ENCODE measurements around the gene C19orf73. TPM values are rescaled to one million over a fixed set of nuclear protein-coding genes. Genes with fewer than 3 reads are reported as not detected.
A peak's percentile ranks its signal among the peaks of the same experiment; 100 is the strongest.

Gene C19orf73, protein sequence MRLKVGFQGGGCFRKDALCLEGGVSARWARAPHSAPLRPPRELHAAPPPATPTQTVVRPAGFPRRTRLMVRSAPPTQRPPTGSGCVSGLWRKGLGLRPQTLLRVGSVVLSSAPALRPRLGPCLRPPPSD
- total RNA-seq (2014; rRNA removed; shearing (Covaris generic)): 1.6 and 2.1 TPM in 2 replicates
- 2.4 and 3.2 TPM in 2 replicates for polyA plus RNA-seq (2015; cell fraction: cytosol; rRNA removed)
- 2.0 and 5.0 TPM in 2 replicates for polyA plus RNA-seq (2015; cell fraction: nucleus; rRNA removed)

DNA sequence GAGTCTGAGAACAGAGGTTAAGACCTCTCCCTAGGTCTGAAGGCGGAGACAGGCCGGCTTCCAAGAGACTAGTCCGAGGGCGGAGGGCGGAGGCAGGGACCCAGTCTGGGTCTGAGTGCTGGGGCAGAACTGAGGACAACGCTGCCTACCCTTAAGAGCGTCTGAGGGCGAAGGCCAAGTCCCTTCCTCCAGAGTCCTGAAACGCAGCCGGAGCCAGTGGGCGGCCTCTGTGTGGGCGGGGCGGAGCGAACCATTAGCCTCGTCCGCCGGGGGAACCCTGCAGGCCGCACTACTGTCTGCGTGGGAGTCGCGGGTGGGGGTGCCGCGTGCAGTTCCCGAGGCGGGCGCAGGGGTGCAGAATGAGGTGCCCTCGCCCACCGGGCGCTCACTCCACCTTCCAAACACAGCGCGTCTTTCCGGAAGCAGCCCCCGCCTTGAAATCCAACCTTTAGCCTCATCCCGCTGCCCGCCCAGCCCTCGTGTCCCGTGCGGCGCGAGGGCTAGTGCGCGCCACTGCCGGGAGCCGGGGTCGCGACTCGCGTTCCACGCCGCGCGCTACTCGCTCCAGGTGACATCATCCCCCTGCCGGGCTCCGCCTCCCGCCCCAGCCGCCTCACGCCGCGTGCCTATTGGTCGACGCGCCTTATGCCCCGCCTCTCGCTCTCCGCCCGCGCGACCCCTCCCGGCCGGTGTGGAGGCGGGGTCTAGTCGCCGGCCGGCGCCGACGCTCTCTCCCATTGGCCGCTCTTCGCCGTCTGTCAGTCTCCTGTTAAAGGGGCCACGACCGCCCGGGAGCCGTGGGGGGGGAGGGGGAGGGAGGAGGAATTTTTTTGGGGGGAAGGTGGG is at the start of gene C19orf73:
Gene C19orf73, minus strand, starts transcription at position 579 of the 846 bp plus-strand sequence. Its CDS starts 121 bp downstream, at position 458.
- DNase-seq (ENCODE audit: low read depth): peak; percentile 91

DNA sequence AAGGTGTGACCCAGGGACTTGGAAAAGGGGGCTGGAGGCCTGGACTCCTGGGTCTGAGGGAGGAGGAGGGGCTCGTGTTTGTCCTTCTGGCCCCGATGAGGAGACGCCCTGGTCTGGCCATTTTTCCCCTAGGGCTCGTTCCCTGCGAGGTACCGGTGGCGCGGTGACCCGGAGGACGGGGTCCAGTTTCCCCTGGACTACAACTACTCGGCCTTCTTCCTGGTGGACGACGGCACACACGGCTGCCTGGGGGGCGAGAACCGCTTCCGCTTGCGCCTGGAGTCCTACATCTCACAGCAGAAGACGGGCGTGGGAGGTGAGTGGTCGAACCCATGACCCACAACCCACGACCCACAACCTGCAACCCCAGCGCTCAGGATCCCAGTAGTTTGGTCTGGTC is 49.5 kb upstream of the C19orf73 start:
- DNase-seq (ENCODE audit: low read depth): no peak

DNA sequence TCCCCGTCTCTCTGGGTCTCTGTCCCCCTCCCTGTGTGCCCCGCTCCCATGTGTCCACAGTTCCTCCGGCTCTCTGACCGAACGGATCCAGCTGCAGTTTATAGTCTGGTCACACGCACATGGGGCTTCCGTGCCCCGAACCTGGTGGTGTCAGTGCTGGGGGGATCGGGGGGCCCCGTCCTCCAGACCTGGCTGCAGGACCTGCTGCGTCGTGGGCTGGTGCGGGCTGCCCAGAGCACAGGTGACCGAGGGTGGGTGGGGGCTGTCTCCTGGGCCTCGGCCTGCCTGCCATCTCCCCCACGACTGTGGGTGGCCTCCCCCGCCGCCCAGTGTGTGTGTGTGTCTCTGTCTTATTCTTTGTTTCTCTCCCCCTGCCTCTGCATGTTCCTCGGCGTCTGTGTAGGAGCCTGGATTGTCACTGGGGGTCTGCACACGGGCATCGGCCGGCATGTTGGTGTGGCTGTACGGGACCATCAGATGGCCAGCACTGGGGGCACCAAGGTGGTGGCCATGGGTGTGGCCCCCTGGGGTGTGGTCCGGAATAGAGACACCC is 49.0 kb upstream of the C19orf73 start:
- DNase-seq (ENCODE audit: low read depth): no peak

DNA sequence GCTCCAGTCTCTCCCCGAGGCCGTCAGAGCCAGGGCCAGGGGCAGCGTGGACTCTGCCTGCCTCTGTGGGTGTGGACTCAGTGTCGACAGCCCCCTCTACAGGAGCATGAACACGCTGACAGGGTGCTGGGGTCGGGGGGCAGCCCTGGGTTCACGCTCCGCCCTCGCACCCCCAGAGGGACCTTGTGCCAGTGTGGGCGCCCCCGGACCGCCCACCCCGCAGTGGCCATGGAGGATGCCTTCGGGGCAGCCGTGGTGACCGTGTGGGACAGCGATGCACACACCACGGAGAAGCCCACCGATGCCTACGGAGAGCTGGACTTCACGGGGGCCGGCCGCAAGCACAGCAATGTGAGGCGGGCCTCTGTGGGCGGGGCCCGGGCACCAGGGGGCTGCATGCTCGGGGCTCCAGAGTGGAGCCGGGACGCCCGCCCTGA is 46.9 kb upstream of the C19orf73 start:
- DNase-seq (ENCODE audit: low read depth): no peak

DNA sequence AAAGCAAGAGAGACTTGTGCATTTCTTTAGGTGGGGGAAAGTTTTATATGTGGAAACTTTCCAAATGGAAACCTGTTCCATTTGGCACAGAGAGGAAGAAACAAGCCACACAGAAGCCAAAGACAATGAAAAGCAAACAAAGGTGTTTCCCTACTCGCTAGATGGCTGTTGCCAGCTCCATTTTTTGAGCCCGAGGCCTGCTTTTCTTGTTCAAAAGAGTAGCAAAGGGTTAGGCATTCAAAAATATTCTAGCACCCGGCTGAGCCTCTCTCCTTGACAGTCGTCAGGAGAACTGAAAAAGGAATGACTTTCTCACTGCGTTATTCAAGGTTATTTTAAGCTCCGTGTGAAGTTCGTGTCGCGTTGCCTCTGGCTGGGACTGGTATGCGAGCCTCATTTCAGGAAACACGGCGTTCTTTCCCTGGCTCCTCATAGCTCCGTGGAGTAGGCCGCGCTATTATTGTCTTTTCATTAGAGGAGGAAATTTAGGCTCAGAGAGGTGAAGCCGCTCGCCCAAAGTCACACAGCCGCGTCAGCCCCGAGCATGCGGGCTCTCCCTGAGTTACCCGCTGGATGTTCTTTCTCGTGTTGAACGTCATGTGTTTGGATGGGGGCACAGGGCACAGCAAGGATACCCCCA is 46.3 kb upstream of the C19orf73 start:
- no peak for DNase-seq (ENCODE audit: low read depth)

DNA sequence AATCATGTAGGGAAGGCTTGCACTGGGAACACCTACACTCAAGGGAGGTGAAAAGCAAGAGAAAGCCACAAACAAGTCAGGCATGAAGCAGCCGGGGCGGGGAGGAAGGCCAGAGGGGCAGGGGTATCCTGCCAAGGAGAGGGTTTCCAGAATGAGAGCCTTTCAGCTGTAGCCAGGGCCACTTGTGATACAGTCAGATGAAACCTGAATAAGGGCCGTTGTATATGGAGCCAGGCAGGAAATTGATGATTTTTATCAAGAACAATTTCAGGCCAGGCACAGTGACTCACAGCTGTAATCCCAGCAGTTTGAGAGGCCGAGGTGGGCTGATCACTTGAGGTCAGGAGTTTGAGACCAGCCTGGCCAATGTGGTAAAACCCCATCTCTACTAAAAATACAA is 43.0 kb upstream of the C19orf73 start:
- DNase-seq (ENCODE audit: low read depth): peak; percentile 84

DNA sequence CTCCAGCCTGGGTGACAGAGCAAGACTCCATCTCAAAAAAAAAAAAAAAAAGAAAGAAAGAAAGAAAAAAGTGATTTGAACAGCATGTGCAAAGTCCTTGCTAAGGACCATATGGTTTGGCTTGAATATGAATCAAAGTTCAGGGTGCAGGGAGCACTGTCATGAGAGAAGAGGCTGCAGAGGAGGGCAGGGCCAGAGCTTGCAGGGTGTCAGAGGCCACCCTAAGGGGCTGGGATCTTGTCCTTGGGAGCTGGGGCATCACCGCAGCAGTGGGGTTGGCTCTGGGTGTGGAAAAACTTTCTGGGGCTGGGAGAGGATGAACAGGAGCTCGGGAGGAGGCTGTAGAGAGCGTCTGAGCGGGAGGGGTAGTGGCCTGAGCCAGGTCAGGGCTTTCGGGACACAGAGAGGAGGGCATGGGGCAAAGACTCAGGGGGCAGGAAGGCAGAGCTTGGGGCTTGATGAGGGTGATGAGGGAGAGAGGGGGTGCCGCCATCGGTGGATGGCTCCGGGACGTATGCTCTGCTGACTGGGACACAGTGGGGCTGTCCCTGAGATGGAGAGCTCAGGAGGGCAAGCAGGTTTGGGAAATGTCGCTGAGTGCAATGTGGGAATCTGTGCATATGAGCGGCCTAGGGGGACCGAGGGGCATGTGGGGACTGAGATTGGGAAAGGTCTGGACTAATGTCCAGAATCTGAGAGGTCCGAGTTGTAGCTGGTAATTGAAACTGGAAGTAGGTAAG is 41.7 kb upstream of the C19orf73 start:
- no peak for DNase-seq (ENCODE audit: low read depth)

DNA sequence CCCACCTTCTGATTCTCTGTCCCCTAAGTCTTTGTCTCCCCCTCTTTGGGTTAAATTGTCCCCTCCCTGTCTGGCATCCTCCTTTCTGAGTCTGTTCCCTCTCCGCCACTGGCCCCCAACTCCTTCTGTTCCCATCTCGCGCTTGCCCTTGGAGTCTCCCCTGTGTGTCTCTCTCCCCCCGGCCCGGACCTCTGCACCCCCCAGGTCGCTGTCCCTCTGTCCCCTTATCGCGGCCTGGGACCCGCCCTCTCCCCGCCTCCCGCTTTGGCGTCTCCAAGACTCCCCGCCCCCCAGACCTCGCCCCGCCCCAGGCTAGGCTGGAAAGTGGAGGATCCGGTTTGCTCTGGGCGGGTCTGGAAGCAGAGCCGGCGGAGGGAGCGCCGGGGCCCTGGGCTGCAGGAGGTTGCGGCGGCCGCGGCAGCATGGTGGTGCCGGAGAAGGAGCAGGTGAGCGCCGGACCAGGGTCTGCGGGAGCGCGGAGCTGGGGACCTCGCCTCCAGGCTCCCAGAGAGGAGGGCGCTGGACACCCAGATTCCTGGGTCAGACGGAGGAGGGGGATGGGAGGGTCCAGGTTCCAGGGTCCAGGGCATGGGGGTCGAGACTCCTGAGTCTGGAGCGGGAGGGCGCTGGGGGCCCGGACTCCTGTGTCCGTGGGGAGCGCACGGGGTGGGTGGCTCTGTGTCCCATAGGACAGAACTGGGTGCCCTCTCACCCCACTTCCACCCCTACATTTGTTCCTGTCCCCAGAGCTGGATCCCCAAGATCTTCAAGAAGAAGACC is 38.7 kb upstream of the C19orf73 start, which contains the start of gene TRPM4:
Gene TRPM4, plus strand, starts transcription at position 348 of the 780 bp plus-strand sequence. Its CDS starts 75 bp downstream, at position 423.
- peak; percentile 64 for DNase-seq (ENCODE audit: low read depth)

DNA sequence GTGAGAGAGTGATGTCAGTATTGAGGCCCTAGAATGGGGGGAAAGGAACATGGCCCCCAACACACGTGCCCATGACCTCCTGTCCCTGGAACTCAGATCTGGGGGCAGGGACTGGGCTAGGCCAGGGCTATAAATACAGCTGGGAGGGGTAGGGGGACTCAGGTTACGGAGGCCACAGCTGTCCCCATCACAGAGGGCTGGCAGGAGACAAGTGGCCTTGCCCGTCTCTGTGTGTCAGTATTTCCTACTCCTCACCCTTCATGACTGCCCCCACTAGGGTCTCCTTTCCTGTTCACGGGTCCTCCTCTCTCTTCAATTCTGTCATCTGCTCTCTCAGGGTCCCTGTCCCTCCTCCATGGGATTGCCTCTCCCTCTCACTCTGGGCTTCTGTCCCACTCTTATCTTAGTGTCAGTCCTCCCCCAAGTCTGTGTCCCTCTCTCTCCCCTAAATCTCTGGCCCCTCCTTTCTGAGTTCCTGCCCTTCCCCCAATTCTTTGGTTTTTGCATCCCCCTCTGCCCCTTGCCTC is 36.9 kb upstream of the C19orf73 start:
- DNase-seq (ENCODE audit: low read depth): no peak

DNA sequence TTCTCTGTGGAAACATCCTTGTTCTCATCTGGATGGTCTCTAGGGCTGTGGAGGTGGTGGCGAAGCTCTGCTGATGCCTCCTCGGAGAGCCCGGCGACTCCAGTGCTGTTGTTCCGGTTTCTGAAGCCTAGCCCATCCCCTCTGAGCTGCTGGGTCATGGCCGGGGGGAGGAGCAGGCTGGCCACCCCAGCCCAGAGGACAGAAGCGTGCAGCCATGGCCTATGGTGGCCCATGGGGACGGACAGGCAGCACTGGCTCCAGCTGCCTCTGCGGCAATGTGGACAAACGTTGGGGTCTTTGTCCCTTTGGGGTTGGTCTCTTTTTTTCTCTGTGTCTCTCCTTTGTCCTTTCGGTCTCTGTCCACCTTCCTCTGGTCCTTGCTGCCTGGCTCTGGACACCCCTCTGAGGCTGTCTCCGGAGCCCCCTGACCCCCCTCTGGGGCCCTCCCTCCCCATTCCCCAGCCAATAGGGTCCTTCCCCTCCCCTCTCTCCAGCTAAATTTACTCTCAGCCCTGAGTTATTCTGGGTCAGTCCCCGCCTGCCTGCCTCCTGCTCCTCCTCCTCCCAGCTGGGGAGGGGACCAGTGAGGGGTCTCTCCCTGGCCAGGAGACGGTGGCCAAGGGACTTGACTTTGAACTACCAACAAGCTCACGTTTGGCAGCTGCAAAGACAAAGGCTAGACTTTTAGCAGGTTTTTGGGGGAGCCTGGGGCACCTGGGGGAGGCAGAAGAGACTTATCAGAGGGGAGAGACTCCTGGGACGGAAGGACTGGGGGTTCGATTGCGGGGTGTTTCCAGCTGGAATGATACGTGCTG is 36.3 kb upstream of the C19orf73 start, which contains the start of gene HRC:
Gene HRC, minus strand, starts transcription at position 392 of the 815 bp plus-strand sequence. Its CDS starts 159 bp downstream, at position 233.
- DNase-seq (ENCODE audit: low read depth): no peak

DNA sequence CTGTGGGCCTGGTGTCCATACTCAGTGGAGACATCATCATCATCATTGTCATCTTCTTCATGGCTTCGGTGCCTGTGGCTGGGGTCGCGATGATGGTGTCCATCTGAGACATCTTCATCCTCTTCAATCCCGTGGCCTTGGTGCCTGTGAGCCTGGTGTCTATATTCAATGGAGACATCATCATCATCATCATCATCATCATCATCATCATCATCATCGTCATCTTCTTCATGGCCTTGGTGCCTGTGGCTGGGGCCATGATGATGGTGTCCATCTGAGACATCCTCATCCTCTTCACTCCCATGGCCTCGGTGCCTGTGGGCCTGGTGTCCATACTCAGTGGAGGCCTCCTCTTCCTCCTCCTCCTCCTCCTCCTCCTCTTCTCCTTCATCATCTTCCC is 35.3 kb upstream of the C19orf73 start:
- no peak for DNase-seq (ENCODE audit: low read depth)

DNA sequence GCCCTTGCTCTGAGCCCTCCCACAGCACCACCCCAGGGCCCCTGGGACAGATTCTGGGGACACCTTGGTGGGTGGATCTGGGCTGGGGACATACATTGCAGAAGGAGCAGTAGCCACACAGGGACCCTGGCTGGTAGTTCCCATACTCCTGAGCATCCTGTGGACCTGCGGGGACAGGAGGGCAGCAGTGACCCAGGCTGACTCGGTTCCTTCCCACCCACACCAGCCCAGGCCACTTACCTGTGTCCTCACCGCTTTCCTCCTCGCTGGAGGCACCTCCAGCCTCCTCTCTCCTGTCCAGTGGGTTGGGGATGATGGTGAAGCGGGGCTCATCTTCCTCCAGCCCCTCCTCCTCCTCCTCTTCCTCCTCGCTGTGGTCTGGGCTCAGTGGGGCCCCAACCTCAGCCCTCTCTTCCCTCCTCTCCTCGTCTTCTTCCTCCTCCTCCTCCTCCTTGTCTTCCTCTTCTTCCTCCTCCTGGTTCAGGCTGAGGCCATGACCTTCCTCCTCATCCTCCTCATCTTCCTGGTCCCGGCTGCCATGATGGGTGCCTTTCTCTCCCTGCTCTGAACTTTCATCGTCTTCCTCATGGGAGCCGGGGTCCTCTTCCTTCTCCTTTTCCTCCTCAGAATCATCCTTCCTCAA is 34.3 kb upstream of the C19orf73 start:
- DNase-seq (ENCODE audit: low read depth): no peak

DNA sequence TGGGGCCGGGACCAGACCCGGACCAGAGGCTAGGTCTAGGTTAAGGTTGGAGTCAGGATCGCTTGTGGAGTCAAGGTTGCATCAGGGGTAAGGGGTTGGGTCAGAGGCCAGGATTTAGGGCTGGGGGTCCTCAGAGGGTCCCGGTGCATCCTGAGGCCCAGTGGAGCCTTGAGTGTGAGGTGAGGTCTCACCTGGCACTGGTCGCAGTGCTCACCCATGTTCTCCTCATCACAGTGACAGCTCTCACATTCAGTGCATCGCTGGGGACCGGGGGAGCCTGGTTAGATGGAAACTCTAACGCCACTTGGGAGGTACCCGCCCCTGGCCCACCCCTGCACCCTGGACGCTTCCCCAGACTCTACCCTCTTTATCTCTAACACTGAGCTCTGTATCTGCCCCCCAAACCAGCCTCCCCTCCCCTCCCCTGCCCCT is 33.2 kb upstream of the C19orf73 start:
- DNase-seq (ENCODE audit: low read depth): no peak

DNA sequence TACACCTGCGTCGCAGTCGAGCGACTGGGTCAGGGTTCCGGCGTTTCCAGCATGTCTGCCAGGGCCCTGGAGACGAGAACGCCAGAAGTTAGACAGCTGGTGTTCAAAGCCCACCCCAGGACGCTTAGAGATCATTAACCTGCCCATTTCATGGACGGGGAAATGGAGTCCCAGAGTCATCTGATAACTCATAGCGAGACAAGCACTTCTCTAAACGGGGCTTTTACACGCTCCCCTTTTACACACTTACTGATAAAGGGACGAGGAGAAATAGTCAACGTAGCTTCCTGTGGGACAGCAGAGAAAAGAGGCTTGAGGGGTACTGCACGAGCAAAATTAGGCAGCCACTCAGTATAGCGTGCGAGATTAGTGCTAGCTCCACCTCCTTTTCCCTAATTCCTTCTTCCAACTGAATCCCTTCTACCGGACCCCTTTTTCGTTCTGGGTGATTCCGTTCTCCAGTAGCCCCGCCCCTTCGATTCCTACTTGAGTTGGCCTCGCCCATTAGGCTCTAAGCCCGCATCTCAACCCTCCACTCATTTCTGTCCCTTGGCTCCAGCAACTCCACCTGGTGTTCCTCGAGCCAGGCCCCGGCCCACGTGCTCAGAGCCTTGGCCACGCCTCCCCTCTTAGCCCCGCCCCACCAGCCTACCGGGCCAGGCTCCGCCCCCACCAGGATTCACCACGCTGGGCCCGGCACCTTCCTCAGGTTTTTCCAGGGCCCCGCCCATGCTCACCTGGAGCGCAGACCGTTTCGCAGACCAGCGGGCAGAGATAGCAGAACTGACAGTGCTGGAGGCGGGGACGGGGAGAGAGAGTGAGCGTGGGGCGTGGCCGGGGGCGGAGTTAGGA is 32.5 kb upstream of the C19orf73 start:
- DNase-seq (ENCODE audit: low read depth): no peak

DNA sequence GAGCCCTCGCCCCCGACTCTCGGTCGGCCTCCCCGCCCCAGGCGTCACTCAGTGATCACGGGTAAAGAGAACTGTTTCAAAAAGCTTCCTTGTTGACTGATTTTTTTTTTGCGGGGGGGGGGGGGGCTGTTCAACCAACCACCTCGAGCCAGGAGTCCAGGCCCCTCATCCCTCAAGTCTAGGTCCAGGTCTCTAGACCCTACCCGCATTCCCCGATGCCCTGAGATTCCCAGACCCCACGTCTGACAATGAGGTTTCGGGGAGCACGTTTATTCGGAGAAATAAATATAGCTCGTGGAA is 32.0 kb upstream of the C19orf73 start:
- no peak for DNase-seq (ENCODE audit: low read depth)

DNA sequence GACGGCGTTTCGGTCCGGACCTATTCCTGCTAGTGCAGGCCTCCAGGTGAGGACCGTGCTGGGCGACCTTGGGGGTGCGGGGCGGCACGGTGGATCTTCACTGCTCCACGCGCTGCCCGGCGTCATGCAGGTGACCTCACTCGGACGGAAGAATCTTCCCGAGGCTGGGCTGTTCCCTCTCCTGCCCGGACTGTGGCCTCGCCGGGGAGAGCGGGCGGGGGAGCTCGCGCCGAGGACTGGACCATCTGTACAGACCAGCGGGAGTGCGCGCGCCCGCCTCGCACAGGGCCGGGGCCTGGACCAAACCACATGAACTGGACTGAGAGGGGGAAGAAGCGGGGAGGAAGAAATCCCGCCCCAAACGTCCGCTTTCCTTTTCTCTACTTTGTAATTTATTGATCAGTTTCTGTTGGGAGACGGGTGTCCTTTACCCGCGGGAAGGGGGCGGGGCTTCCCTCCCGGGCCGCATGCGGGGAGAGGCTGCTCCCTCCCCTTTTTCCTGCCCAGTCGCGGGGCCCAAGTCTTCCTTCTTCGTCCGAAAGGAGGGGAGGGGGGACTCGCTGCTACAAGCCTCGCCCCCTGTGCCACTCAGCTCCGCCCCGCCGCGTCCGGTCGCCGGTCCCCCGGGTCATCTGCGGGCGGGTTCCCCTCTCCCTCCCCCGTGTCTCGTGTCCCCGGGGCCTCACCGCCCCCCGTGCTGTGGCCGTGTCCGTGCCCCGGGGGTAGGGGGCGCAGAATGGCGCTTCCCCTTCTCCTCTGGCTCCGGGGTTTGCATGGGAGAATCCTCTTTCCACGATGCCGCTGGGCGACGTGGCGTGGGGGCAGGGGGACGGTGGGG is 31.4 kb upstream of the C19orf73 start:
- DNase-seq (ENCODE audit: low read depth): peak; percentile 81

DNA sequence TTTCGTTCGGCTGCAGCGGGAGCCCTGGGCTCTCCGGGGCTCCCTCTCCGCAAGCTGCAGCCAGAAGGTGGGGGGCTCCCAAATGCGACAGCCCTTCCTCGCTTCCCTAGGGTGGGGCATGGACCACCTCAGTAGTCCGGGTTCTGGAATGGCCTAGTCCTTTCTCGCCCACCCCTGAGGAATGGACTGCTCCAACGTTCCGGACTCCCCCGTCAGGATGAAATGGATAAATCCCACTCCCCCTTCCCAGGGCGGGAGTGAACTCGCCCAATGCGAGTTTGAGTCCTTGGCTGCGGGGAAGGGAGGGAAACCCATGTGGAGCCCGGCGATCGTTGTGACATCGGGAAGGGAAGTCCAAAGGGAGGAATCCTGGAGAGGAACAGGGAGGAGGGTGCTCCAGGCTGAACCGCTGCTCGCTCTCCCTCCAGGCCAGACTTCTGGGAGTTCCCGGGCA is 30.7 kb upstream of the C19orf73 start:
- DNase-seq (ENCODE audit: low read depth): peak; percentile 56
